Activated CD4-positive, alpha-beta T cell treated with anti-CD3 and anti-CD28 coated beads, Interleukin-2, amount 10 ng/mL, durations not matched to agents 24 days and 14 days (primary cell): ENCODE measurements around the gene DOCK8. TPM values are rescaled to one million over a fixed set of nuclear protein-coding genes. Genes with fewer than 3 reads are reported as not detected.
A peak's percentile ranks its signal among the peaks of the same experiment; 100 is the strongest.

Experiments used
- DNase-seq: peaks from one replicate; pipeline ENCODE4 v3.0.0; 2022
- H3K27ac Mint-ChIP-seq: one replicate; pipeline ENCODE4 v1.8.0; 2022; ENCODE audit warnings: mild to moderate bottlenecking, mixed read lengths
- H3K27me3 Mint-ChIP-seq: one replicate; pipeline ENCODE4 v1.8.0; 2022; ENCODE audit warnings: mixed read lengths
- H3K36me3 Mint-ChIP-seq: one replicate; pipeline ENCODE4 v1.8.0; 2022; ENCODE audit warnings: low read depth, mild to moderate bottlenecking, mixed read lengths
- H3K4me1 Mint-ChIP-seq: one replicate; pipeline ENCODE4 v1.8.0; 2021; ENCODE audit warnings: mixed read lengths
- H3K4me3 Mint-ChIP-seq: one replicate; pipeline ENCODE4 v1.8.0; 2022; ENCODE audit warnings: mild to moderate bottlenecking, moderate library complexity, mixed read lengths
- H3K9me3 Mint-ChIP-seq: one replicate; pipeline ENCODE4 v1.8.0; 2021; ENCODE audit warnings: mixed read lengths
- intact Hi-C: fragments of 100-400 bp; cut with micrococcal nuclease; formaldehyde crosslinking; loops from one replicate; pipeline ENCODE4 v1.15.1; 2023
- total RNA-seq: library from RNA; stranded (reverse); gene quantifications from 2 replicates; pipeline ENCODE4 v1.2.3, GENCODE V29; 2022

DOCK8 gene
- total RNA-seq, 1 donor from 2014 or later, result 121 TPM

DNA sequence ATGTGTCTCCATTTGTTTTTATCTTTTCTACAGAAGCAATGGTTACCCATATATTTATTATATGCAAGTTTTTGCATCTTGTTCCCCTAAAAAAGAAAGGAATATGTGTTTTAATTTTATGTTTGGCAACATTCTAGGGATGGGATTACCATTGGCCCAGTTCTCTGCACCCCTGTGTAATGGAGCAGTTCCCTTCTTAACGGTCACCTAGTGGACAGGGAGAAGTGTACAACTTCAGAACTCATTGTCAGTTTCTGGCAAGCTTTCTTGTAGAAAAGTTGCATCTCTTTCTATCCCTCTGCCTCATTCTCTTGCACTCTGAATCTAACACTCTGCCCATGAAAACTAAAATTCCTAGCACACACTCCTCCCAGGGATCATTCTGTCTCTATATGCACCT lies 78.2 kb downstream of the DOCK8 start:
- intact Hi-C loops, result no loop called here
- no peaks in the 10 kb centered on the region for H3K9me3 Mint-ChIP-seq
- H3K4me1 Mint-ChIP-seq, result peaks cover 36% of the 10 kb centered on the region
- no peak for DNase-seq
- no peak overlapping the region for H3K27ac Mint-ChIP-seq
- no peak overlapping the region for H3K4me3 Mint-ChIP-seq
- H3K27me3 Mint-ChIP-seq, result no peaks in the 10 kb centered on the region
- peaks cover 61% of the 10 kb centered on the region for H3K36me3 Mint-ChIP-seq

DNA sequence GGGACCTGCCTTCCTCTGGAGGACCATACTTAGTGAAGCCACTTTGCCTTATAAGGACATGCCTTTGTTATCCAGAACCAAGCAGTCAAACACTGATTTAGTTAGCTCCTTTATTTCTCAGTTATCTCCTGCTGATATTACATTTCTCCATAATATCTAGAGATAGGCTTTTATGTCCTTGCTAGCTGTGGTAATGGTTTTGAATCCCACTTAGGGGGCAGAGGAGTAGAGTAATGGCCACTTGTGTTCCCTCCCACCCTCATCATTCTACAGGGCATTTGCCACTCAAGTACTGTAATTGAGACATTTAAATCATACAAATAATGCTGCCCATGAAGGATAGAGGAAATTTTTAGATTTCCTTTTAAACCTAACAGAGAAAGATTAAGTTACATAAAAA lies 80.9 kb downstream of the DOCK8 start:
- Mint-ChIP-seq H3K27me3 (no peaks in the 10 kb centered on the region), H3K4me3 (no peak overlapping the region), H3K27ac (no peak overlapping the region), H3K9me3 (no peaks in the 10 kb centered on the region), H3K4me1 (peaks cover 35% of the 10 kb centered on the region), H3K36me3 (peaks cover 64% of the 10 kb centered on the region)
- DNase-seq, result no peak
- intact Hi-C loops, result loop anchor here (5.0 kb wide), 1 partner anchor 78 kb away; no protein-coding TSS in a partner anchor

DNA sequence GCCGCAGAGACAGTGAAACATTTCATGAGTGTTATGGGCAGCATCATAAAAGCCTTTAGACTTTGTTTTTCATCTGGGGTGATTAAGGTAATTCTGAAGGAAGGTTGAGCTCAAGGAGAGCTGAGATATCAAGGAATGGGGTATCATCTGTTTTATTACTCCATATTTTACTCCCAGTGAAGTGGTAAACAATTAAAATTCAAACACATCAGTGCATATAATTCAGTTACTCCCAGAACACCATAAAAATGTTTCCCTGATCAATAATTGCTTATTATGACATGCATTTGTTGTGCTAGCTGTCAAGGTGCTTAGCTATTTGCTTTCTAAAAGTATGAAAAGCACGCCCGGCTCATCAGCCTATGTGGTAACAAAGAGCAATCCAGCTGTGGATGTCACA lies 81.7 kb downstream of the DOCK8 start:
- no peak overlapping the region for H3K4me3 Mint-ChIP-seq
- no peaks in the 10 kb centered on the region for H3K27me3 Mint-ChIP-seq
- peak overlapping the region; percentile 29 for H3K27ac Mint-ChIP-seq
- H3K9me3 Mint-ChIP-seq, result no peaks in the 10 kb centered on the region
- H3K4me1 Mint-ChIP-seq, result peaks cover 40% of the 10 kb centered on the region
- peaks cover 68% of the 10 kb centered on the region for H3K36me3 Mint-ChIP-seq
- intact Hi-C loops, result loop anchor here (2.0 to 5.0 kb wide), 2 partner anchors 14 to 79 kb away; no protein-coding TSS in a partner anchor
- DNase-seq, result no peak

DNA sequence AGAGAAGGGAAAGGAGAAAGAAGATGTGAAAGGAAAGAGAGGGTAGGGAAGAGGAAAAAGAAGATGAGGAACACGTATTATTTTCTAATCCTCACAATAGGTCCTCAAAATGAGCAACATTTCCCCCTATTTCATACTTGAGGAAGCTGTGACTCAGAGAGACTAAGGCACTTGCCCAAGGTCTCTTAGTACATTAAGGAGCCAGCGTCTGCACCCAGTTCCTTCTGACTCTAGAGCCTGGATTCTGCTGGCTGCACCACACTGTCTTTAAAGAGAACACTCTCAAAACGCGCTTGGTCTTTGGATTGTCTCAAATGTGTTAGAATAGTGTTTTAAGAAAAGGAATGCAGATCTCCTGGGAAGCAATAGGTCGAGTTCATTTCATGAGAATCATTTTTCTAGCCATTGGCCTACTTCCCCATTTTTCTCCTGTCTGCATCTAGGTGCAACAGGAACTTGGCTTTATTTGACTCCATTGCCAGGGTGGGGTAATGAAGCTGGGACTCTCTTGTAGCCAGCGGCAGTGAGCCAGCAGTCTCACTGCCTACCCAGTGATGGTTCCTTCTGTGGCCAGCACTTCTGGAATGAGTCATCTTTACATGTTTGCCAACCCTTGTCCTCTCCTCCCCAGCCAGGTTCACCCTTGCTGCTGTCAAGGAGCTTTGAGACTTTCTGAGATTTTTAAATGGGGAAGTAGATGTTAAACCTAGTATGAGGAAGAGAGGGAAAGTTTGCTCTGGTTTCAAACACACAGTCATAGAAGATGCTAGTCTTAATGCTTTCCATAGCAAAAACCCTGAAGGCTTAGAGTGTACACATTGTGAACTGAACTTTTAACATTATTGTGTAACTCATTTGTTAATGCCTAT lies 82.7 kb downstream of the DOCK8 start:
- peak overlapping the region; percentile 26 for H3K4me3 Mint-ChIP-seq
- H3K36me3 Mint-ChIP-seq, result peaks cover 71% of the 10 kb centered on the region

GRCh38 chr9:303502-303901 lies 88.8 kb downstream of the DOCK8 start:
- H3K9me3 Mint-ChIP-seq, result no peaks in the 10 kb centered on the region
- H3K4me1 Mint-ChIP-seq, result peaks cover 10% of the 10 kb centered on the region
- H3K27me3 Mint-ChIP-seq, result no peaks in the 10 kb centered on the region
- no peak overlapping the region for H3K4me3 Mint-ChIP-seq
- H3K27ac Mint-ChIP-seq, result peak overlapping the region; percentile 21
- H3K36me3 Mint-ChIP-seq, result peaks cover 75% of the 10 kb centered on the region
- intact Hi-C loops, result no loop called here
- no peak for DNase-seq

More for the DNA sequence above, 82.7 kb downstream of the DOCK8 start:
- intact Hi-C loops, result loop anchor here (2.0 to 5.0 kb wide), 2 partner anchors 15 to 80 kb away; no protein-coding TSS in a partner anchor
- H3K9me3 Mint-ChIP-seq, result no peaks in the 10 kb centered on the region
- DNase-seq, result no peak
- peaks cover 40% of the 10 kb centered on the region for H3K4me1 Mint-ChIP-seq
- no peaks in the 10 kb centered on the region for H3K27me3 Mint-ChIP-seq
- peak overlapping the region; percentile 49 for H3K27ac Mint-ChIP-seq

DNA sequence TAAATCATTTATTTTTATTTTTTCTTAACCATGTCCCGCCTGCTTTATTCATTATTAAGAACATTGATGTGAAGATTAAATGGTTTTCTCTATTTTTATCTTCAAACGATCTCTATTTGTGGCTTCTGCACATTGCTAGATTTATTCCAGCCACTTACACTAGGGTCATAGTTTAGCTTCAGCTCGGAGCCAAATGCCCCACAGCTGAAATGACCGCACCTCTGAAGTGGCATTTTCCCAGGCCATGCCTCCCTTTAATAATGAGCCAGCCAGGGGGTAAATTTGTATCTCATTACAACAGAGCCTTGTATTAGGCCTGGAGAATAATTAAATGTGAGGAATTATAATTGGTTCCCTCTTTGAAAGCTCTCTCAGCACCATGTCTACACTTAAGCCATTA lies 89.4 kb downstream of the DOCK8 start:
- no peaks in the 10 kb centered on the region for H3K27me3 Mint-ChIP-seq
- H3K9me3 Mint-ChIP-seq, result no peaks in the 10 kb centered on the region
- peaks cover 75% of the 10 kb centered on the region for H3K36me3 Mint-ChIP-seq
- DNase-seq, result no peak
- intact Hi-C loops, result no loop called here
- H3K4me1 Mint-ChIP-seq, result peaks cover 10% of the 10 kb centered on the region
- H3K4me3 Mint-ChIP-seq, result no peak overlapping the region
- no peak overlapping the region for H3K27ac Mint-ChIP-seq

DNA sequence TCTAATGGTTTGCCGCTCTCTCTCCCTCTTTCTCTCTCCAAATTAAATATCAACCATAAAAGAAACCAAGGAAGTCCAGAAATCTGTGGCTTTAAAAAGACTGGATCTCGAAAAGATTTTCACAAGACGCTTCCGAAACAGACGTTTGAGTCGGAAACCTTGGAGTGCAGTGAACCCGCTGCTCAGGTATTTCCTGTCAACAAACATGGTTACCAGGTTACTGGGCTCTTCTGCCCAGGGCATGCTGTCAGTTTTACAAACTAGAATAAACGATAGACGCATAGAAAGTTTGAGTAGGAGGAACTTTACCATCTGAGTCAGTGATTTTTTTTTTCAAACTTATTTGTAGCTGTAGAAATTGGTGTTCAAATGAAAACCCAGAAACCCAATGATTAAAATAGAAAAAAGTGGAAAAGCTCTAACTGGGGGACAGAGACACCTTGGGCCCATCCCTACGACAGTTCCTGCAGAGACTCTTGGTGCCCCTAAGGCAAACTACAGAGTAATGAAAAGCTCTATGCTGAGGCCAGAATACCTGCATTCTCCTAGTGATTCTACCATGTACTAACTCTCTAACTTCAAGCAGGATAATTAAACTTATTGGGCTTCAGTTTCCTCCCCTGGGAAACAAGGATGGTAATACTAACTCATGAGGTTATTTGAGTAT lies 90.0 kb downstream of the DOCK8 start:
- intact Hi-C loops, result no loop called here
- DNase-seq, result no peak

GRCh38 chr9:306907-307306 lies 92.2 kb downstream of the DOCK8 start:
- Mint-ChIP-seq H3K9me3 (no peaks in the 10 kb centered on the region), H3K4me3 (no peak overlapping the region), H3K27ac (no peak overlapping the region), H3K36me3 (peaks cover 59% of the 10 kb centered on the region), H3K4me1 (peaks cover 2% of the 10 kb centered on the region), H3K27me3 (no peaks in the 10 kb centered on the region)
- peak; percentile 85 for DNase-seq
- intact Hi-C loops, result no loop called here

More for the DNA sequence above, 90.0 kb downstream of the DOCK8 start:
- Mint-ChIP-seq H3K36me3 (peaks cover 73% of the 10 kb centered on the region), H3K27ac (peak overlapping the region; percentile 51), H3K9me3 (no peaks in the 10 kb centered on the region), H3K27me3 (no peaks in the 10 kb centered on the region), H3K4me3 (no peak overlapping the region), H3K4me1 (peaks cover 10% of the 10 kb centered on the region)

GRCh38 chr9:311841-312240 lies 97.2 kb downstream of the DOCK8 start:
- Mint-ChIP-seq H3K9me3 (no peaks in the 10 kb centered on the region), H3K4me3 (no peak overlapping the region), H3K27me3 (no peaks in the 10 kb centered on the region), H3K27ac (no peak overlapping the region), H3K36me3 (peaks cover 57% of the 10 kb centered on the region), H3K4me1 (no peaks in the 10 kb centered on the region)
- intact Hi-C loops, result no loop called here
- no peak for DNase-seq

- Mint-ChIP-seq H3K4me3 (no peak overlapping the region), H3K9me3 (no peaks in the 10 kb centered on the region), H3K4me1 (no peaks in the 10 kb centered on the region), H3K27ac (no peak overlapping the region), H3K27me3 (no peaks in the 10 kb centered on the region), H3K36me3 (peaks cover 58% of the 10 kb centered on the region)
- intact Hi-C loops, result no loop called here
- no peak for DNase-seq
Measured at GRCh38 chr9:312596-313320, 98.1 kb downstream of the DOCK8 start.

DNA sequence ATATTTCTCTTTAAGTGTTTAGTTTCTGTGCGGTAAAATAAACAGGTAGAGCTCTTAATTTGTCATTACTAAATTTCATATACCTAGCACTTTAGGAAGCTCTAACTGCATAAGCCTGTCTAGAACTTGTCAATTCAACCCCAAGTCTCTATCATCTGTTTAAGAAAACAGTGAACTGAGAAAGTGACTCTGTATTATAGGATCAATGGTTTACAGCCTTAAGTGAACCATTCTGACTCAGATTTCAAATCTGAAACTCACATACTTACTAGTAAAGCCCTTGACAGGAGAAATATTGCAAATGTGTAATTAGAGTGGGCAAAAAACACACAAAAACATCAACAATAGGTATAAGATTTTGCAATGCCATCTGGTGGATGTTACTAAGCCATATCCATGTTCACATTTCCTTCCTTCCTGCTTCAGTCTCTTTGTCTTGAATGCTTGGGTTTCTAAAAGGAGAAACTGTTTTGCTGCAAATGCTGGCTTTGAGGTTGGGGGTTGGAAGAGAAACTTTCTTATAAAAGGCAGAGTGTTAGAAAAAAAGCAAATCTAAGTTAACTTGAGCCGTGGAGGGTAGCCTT lies 101.8 kb downstream of the DOCK8 start:
- Mint-ChIP-seq H3K27ac (no peak overlapping the region), H3K4me3 (no peak overlapping the region), H3K9me3 (no peaks in the 10 kb centered on the region), H3K36me3 (peaks cover 62% of the 10 kb centered on the region), H3K4me1 (no peaks in the 10 kb centered on the region), H3K27me3 (no peaks in the 10 kb centered on the region)
- intact Hi-C loops, result no loop called here
- no peak for DNase-seq

GRCh38 chr9:318646-319045 lies 104.0 kb downstream of the DOCK8 start:
- Mint-ChIP-seq H3K4me3 (no peak overlapping the region), H3K9me3 (no peaks in the 10 kb centered on the region), H3K4me1 (no peaks in the 10 kb centered on the region), H3K36me3 (peaks cover 46% of the 10 kb centered on the region), H3K27me3 (no peaks in the 10 kb centered on the region), H3K27ac (no peak overlapping the region)
- DNase-seq, result no peak
- intact Hi-C loops, result no loop called here

DNA sequence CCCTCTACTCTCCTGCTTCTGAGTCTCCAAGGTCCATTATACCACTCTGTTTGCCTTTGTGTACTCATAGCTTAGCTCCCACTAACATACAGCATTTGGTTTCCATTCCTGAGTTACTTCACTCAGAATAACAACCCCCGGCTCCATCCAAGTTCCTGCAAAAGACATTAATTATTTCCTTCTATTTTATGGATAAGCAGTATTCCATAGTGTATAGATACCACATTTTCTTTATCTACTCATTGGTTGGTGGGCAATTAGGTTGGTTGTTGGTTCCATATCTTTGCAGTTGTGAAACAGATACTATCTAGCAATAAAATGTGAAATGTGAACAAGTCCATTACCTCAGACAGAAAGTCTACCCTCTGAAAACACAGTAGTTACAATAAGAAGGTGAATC lies 110.3 kb downstream of the DOCK8 start:
- Mint-ChIP-seq H3K4me3 (no peak overlapping the region), H3K4me1 (no peaks in the 10 kb centered on the region), H3K36me3 (peaks cover 43% of the 10 kb centered on the region), H3K27ac (no peak overlapping the region), H3K9me3 (no peaks in the 10 kb centered on the region), H3K27me3 (no peaks in the 10 kb centered on the region)
- no peak for DNase-seq
- intact Hi-C loops, result no loop called here
